Measurements from ENCODE around the gene MAP3K2. TPM values are rescaled to one million over a fixed set of nuclear protein-coding genes. Genes with fewer than 3 reads are reported as not detected.

Gene MAP3K2
- total RNA-seq, 2 donors from 2014 or later: 91.0 to 100 TPM

Other genes starting within 250 kb of the MAP3K2 start
- not detected for gene CYP27C1, start 167.7 kb downstream of the MAP3K2 start, total RNA-seq
- gene ERCC3, start 93.8 kb downstream of the MAP3K2 start, total RNA-seq: 10 to 100 TPM; 33.5 to 43.5 TPM
- not detected for gene PROC, start 30.5 kb upstream of the MAP3K2 start, total RNA-seq
- 10 to 100 TPM; 26.4 TPM for gene IWS1, start 138.5 kb upstream of the MAP3K2 start, total RNA-seq
- gene MYO7B, start 147.7 kb upstream of the MAP3K2 start, total RNA-seq: under 1 TPM; 0.23 to 0.75 TPM

Data from T-helper 17 cell (primary cell).